Activated naive CD4-positive, alpha-beta T cell treated with anti-CD3 and anti-CD28 coated beads, Interleukin-2, amount 50 U/mL, for 24 hours (primary cell): ENCODE results near the gene MDFIC.

Experiments
- H3K27ac Mint-ChIP-seq: one replicate; pipeline ENCODE4 v1.8.0; 2021; ENCODE audit warnings: mild to moderate bottlenecking, mixed read lengths
- H3K27me3 Mint-ChIP-seq: one replicate; pipeline ENCODE4 v1.8.0; 2021; ENCODE audit warnings: mixed read lengths
- H3K36me3 Mint-ChIP-seq: one replicate; pipeline ENCODE4 v1.8.0; 2021; ENCODE audit warnings: mixed read lengths
- H3K4me1 Mint-ChIP-seq: one replicate; pipeline ENCODE4 v1.8.0; 2021; ENCODE audit warnings: mixed read lengths
- H3K4me3 Mint-ChIP-seq: one replicate; pipeline ENCODE4 v1.8.0; 2021; ENCODE audit warnings: mild to moderate bottlenecking, mixed read lengths
- H3K9me3 Mint-ChIP-seq: one replicate; pipeline ENCODE4 v1.8.0; 2021; ENCODE audit warnings: mixed read lengths

Gene MDFIC

DNA sequence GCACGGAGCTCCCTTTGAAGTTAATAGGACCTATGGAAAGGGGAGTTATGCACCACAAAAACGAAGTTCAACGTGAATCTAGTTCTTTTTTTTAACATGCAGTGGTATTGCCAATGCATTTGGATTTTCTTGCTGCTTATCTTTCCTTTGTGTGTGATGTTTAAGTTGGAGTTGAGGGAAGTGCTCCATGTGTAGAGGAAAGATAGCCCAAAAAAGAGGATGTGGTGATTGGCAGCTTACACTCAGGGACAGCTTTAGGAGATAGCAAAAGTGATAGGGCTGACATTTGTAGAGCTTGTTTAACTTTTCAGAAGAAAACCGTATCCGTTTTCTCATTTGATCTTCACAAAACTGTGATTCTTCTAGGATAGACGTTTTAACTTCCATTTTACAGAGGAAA, 101.3 kb downstream of the MDFIC start:
- no peaks in the 10 kb centered on the region for H3K9me3 Mint-ChIP-seq
- no peak overlapping the region for H3K4me3 Mint-ChIP-seq
- H3K27ac Mint-ChIP-seq, result no peak overlapping the region
- no peaks in the 10 kb centered on the region for H3K27me3 Mint-ChIP-seq
- H3K36me3 Mint-ChIP-seq, result no peaks in the 10 kb centered on the region
- H3K4me1 Mint-ChIP-seq, result peaks cover 33% of the 10 kb centered on the region

DNA sequence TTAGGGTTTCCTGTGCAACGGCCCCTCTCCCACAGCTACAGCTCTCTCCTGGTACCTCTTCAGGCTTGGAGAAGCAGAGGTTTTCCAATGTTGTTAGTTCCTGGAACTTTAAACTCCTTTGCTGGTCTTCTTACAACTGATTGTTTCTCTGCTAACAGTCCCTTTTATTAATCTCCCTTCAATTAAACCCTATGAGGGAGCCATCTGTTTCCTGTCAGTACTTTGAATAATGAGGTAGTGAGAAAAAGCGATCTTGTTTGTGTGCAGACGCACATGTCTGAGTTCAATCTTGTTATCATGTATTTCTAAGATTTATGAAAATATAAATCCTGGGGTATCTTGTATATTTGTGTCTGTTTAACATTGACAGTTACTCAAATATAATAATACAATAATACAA, 102.4 kb downstream of the MDFIC start:
- H3K36me3 Mint-ChIP-seq, result no peaks in the 10 kb centered on the region
- H3K4me3 Mint-ChIP-seq, result peak overlapping the region; percentile 61
- no peaks in the 10 kb centered on the region for H3K27me3 Mint-ChIP-seq

DNA sequence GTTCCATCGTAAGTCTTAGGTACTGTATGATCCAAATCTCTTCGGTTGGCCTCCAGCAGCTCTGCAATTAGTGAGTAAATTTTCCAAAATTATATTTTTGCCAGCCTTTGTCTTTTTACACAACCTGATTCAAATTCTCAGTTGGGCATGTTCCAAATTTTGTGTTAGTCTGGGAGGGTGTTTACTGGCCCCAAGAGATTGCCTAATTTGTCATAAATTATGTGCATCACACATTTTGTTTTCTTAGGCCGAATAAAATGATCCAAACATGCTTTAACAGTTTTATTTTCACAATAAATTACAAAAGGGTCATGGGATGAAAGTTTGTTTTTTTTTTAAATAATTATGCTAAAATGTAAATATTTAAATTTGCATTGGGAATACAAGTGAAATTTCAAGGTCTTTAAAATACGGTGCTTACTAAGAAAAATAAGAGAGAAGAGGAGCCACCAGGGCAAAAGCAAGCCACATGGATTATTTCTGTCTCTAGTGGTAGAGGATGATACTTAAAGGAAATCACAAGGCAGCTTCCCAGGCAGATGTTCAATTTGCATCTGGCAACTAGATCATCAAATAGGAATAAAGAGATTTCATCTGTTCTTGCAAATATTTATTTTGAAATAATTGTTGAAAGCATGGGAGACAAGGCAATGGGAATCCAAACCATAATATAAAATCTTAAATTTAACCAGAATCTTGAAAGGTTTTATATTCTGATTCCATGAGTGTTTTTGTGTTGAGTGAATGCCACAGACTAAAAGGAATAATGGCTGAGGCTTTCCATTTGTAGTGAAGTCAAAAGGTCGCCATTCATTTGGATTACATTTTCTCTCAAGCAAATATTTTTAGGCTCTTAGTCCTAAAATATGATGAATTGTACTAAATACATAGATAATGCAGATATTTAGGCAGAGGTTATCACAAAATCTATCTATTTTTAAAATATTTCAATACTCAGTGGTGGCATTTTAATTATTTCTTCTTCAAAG, 111.1 kb downstream of the MDFIC start:
- H3K9me3 Mint-ChIP-seq, result no peaks in the 10 kb centered on the region
- no peak overlapping the region for H3K4me3 Mint-ChIP-seq
- no peaks in the 10 kb centered on the region for H3K36me3 Mint-ChIP-seq
- no peaks in the 10 kb centered on the region for H3K27me3 Mint-ChIP-seq
- H3K27ac Mint-ChIP-seq, result no peak overlapping the region
- peaks cover 8% of the 10 kb centered on the region for H3K4me1 Mint-ChIP-seq

More for the DNA sequence above, 102.4 kb downstream of the MDFIC start:
- H3K4me1 Mint-ChIP-seq, result peaks cover 31% of the 10 kb centered on the region
- H3K9me3 Mint-ChIP-seq, result no peaks in the 10 kb centered on the region
- H3K27ac Mint-ChIP-seq, result no peak overlapping the region

DNA sequence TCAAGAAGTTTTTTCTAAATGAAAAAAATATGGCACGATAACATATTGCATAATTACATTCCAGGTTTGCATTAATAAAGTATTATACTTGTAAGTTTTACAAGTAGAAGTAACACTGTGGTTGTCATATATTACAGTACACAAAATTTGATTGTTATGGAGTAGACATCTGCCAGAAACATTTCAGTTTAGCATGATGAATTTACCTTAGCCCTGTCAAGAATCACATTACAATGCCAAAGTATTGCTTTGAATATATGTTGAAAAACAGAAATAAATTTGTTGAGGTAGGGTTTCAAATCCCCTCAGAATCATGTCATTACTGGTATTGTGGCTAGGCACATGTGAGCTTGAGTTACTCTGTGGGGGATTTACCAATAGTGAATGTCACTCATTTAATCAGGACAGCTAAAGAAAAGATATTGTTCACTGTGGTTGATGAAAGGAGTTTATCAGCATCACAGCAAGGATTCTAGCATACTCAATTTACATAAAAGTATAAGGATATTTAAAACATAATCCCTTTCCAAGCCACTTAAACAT, 112.1 kb downstream of the MDFIC start:
- no peaks in the 10 kb centered on the region for H3K36me3 Mint-ChIP-seq
- no peak overlapping the region for H3K4me3 Mint-ChIP-seq
- H3K27me3 Mint-ChIP-seq, result no peaks in the 10 kb centered on the region
- H3K9me3 Mint-ChIP-seq, result no peaks in the 10 kb centered on the region
- no peak overlapping the region for H3K27ac Mint-ChIP-seq
- H3K4me1 Mint-ChIP-seq, result peaks cover 8% of the 10 kb centered on the region

DNA sequence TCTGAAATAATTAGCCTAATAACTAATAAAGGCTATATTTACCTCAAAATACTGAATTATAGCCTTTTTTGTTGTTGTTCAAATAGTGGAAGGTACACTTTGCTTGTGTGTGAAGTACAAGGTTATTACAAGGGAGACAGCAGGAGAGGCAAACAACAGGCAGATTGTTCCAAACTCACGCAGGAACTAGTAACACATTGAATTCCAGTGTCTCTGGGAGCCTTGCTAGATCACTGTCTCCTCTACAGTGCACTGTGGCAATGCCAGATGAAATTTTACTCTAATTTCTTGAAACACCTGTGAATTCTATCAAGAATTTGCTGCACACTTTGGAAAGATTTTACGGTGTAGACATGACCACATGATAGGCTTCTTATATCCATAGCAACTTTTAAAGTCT, 112.6 kb downstream of the MDFIC start:
- H3K27ac Mint-ChIP-seq, result no peak overlapping the region
- no peaks in the 10 kb centered on the region for H3K36me3 Mint-ChIP-seq
- no peaks in the 10 kb centered on the region for H3K9me3 Mint-ChIP-seq
- H3K27me3 Mint-ChIP-seq, result no peaks in the 10 kb centered on the region
- peaks cover 8% of the 10 kb centered on the region for H3K4me1 Mint-ChIP-seq
- no peak overlapping the region for H3K4me3 Mint-ChIP-seq

DNA sequence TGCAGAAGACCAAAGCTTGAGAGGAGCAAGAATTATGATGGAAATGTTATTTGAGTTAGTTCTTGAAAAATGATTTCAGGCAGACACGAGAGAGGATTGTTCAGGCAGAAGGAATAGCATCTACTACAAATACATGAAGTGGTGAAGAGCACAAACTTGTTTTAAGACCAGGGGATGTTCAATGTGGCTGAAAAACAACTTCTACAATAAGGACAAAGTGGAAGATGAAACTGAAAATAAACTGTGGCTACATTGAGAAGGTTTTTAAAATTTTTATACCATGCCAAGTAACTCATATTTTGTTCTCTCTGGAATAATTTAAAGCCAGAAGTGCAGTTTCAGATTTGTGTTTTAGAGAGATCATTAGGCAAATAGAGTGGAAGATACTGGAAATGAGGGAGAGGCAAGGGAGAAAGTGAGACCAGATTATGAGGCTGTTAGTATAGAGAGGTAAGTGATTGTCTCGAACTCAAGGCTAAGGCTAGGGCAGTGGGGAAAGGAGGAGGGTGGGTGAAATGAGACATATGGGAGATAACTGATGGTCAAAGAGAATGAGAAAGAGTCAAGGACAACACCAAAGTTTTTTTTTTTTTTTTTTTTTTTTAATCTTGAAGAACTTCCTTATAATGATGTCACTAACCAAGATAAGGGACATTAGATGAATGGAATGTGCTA, 115.4 kb downstream of the MDFIC start:
- H3K27me3 Mint-ChIP-seq, result no peaks in the 10 kb centered on the region
- no peaks in the 10 kb centered on the region for H3K9me3 Mint-ChIP-seq
- no peak overlapping the region for H3K4me3 Mint-ChIP-seq
- H3K4me1 Mint-ChIP-seq, result peaks cover 8% of the 10 kb centered on the region
- no peak overlapping the region for H3K27ac Mint-ChIP-seq
- H3K36me3 Mint-ChIP-seq, result no peaks in the 10 kb centered on the region

DNA sequence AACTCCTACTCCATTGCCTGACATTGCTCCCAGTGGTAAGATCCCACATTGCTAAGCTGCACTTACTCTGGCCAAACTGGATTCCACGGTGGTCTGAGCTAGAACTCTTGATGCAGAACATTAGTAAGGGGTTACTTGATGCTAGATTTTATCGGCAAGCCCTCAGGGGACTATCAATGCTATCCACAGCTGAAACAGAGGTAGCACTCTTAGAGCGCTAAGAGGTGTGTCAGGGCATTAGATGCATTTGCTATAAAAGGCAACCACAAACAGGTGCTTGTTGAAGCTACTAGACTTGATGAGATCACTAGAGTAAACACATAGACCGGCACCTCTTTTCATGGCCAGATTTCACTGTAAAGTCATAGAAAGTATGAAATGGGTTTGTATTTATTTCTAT, 116.3 kb downstream of the MDFIC start:
- H3K27ac Mint-ChIP-seq, result no peak overlapping the region
- H3K9me3 Mint-ChIP-seq, result no peaks in the 10 kb centered on the region
- H3K4me1 Mint-ChIP-seq, result peaks cover 8% of the 10 kb centered on the region
- H3K4me3 Mint-ChIP-seq, result no peak overlapping the region
- H3K27me3 Mint-ChIP-seq, result no peaks in the 10 kb centered on the region
- no peaks in the 10 kb centered on the region for H3K36me3 Mint-ChIP-seq

DNA sequence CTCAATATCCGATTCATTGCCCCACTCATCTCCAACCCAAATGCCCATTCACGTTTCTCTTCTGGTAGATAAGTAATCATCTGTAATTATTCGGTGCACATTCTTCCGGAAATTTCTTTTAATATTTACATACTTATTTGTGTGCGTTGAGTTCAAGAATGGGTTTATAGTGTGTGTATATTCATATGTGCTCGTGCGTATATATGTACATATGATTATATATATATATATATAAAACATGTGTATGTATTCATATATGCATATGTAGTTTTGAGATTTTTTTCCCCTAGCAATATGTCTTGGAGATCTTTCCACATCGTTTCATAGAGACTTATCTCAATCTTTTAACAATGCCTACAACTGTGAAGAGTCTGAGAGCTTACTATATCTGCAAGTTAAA, 118.2 kb downstream of the MDFIC start:
- Mint-ChIP-seq H3K36me3 (no peaks in the 10 kb centered on the region), H3K4me1 (peaks cover 8% of the 10 kb centered on the region), H3K4me3 (no peak overlapping the region), H3K27me3 (no peaks in the 10 kb centered on the region), H3K27ac (no peak overlapping the region), H3K9me3 (no peaks in the 10 kb centered on the region)

DNA sequence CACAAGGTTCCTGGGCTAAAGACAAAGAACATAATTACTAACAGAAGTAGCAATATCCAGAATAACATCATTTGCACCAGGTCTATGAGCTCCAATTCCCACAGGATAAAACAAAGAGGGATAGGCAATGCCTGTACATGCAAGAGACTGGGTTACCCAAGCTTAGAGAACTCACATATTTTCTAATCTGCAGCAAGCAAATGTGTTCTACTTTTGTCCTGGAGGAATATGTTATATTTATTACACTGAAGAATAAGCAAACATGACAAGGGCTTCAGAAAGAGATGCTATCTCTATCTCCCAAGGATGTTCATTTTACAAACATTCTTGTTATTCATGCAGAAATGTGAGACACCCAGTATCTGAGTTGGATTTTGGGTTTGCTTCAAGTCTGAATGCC, 118.6 kb downstream of the MDFIC start:
- no peaks in the 10 kb centered on the region for H3K9me3 Mint-ChIP-seq
- no peaks in the 10 kb centered on the region for H3K27me3 Mint-ChIP-seq
- no peaks in the 10 kb centered on the region for H3K36me3 Mint-ChIP-seq
- H3K27ac Mint-ChIP-seq, result no peak overlapping the region
- no peak overlapping the region for H3K4me3 Mint-ChIP-seq
- H3K4me1 Mint-ChIP-seq, result peaks cover 8% of the 10 kb centered on the region

DNA sequence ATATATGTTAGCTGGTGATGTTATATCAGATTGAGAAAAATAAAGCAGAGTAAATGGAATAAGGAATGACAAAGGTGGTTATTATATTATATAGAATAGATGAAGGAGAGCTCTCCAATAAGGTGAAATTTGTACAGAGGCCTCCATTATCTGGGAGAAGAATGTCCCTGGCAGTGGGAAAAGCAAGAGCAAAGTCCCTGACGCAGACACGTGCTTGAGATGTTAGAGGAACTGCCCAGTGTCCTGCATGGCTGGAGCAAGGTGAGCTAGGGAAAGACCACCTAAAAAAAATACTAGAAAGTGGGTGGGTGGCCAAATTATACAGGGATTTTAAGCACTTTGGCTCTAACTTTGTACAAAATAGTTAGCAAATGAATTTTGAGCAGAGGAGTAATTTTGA, 120.7 kb downstream of the MDFIC start:
- Mint-ChIP-seq H3K27me3 (no peaks in the 10 kb centered on the region), H3K4me1 (no peaks in the 10 kb centered on the region), H3K27ac (no peak overlapping the region), H3K4me3 (no peak overlapping the region), H3K9me3 (no peaks in the 10 kb centered on the region), H3K36me3 (no peaks in the 10 kb centered on the region)

DNA sequence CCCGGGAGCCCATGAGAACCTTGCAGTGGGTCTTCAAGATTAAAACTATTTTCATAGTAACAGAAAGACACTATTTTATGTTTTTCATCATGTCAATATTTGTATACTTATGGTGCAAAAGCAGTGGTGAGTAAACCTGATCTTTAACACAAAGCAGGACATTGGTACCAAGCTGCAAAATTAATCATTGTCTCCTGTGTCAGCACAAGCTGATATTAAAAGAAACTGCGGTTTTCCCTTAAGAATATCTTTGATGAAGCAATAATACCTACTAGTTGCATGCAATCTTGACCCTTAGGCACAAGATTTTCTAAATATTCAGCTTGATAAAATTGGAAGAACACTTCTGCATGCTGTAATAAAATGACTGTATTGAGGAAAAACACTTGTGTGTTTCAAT, 121.7 kb downstream of the MDFIC start:
- Mint-ChIP-seq H3K27me3 (no peaks in the 10 kb centered on the region), H3K27ac (no peak overlapping the region), H3K4me1 (no peaks in the 10 kb centered on the region), H3K4me3 (no peak overlapping the region), H3K36me3 (no peaks in the 10 kb centered on the region), H3K9me3 (no peaks in the 10 kb centered on the region)

DNA sequence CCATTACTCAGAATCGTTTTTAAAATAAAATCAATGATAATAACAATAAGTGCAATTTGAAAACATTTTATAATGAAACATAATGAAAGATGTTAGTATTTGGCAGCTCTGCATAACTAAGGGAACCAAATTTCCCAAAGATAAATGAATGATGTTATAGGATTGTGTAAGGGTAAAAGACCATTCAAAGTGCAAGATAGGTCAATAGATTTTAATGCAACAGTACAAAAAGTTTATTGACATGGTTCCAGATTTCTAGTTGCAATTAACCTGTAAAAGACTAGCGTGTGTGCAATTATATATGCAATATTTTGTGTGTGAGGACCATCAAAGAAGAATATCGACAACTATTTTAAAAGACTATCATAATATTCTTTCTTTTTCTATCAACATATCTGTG, 122.3 kb downstream of the MDFIC start:
- no peaks in the 10 kb centered on the region for H3K4me1 Mint-ChIP-seq
- H3K27me3 Mint-ChIP-seq, result no peaks in the 10 kb centered on the region
- no peak overlapping the region for H3K27ac Mint-ChIP-seq
- no peaks in the 10 kb centered on the region for H3K36me3 Mint-ChIP-seq
- no peaks in the 10 kb centered on the region for H3K9me3 Mint-ChIP-seq
- no peak overlapping the region for H3K4me3 Mint-ChIP-seq

DNA sequence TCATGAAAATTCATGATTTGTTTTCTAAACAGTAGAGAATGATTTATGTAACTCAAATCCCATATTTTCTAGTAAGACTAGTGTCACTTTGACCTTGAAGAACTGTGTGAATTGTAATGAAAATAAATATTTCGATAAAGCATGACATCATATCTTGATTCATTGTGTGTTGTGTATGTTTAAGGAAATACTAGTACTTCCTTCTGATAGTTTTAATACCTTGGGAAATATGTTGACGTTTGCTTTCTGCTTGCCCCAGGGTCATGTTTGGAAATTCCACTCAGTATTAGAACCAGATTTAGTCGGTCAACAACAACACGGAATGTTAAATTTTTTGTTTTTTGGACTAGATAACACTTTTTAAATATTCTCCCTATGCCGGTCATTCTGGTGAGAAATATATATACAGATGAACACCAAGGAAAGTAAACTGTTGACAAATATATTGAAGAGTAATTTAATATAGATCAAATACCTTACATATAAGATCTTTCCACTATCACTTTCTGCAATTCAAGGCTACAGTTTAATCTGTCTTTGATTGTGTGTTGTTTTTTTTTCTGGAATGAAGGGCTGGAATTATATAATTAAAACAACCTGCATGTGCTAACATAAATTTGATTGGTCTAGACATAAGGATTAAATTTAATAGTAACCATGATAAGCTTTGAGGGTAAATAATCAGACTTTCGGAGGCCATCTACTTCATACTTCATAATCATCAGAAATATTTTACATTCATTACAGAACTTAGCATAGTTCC, 126.2 kb downstream of the MDFIC start:
- Mint-ChIP-seq H3K27ac (no peak overlapping the region), H3K27me3 (no peaks in the 10 kb centered on the region), H3K36me3 (no peaks in the 10 kb centered on the region), H3K4me3 (no peak overlapping the region), H3K9me3 (peaks cover 5% of the 10 kb centered on the region), H3K4me1 (no peaks in the 10 kb centered on the region)

DNA sequence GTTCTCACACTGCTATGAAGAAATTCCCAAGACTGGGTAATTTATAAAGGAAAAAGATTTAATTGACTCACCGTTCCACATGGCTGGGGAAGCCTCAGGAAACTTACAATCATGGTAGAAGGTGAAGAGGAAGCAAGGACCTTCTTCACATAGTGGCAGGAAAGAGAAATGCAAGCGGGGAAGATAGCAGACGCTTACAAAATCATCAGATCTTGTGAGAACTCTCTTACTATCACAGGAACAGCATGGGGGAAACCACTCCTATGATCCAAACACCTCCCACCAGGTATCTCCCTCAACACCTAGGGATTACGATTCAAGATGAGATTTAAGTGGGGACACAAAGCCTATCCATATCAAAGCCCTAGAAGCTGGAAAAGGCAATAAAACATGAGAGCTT, 130.8 kb downstream of the MDFIC start:
- Mint-ChIP-seq H3K4me3 (no peak overlapping the region), H3K4me1 (no peaks in the 10 kb centered on the region)

DNA sequence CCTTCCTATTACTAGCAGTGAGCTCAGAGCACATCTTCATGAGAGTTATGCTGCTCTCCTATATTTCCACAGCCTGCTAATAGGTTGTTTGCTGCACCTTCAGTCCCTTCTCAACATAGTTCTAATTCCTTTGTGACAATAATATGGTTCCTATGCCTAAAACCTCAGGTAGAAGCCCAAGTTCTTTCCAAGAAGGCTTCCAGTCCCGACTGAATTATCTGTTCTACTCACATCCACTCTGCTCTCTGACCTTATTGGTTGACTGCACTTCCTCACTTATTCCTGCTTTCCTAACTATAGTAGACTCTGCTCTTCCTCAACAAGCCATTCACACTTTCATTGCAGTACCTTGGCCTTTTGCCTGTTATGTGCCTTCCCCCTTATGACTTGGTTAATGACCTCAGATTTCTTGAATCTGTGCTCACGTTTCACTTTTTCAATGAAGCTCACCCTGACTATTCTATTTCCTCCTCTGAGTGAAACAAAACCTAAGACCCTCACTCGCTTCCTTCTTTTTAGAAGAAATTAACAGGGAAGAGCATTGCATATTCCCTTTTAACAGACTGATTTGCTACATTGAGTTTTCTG, 132.7 kb downstream of the MDFIC start:
- no peaks in the 10 kb centered on the region for H3K36me3 Mint-ChIP-seq
- no peaks in the 10 kb centered on the region for H3K27me3 Mint-ChIP-seq

More for the DNA sequence above, 130.8 kb downstream of the MDFIC start:
- H3K27ac Mint-ChIP-seq, result no peak overlapping the region
- H3K36me3 Mint-ChIP-seq, result no peaks in the 10 kb centered on the region
- peaks cover 5% of the 10 kb centered on the region for H3K9me3 Mint-ChIP-seq
- no peaks in the 10 kb centered on the region for H3K27me3 Mint-ChIP-seq

More for the DNA sequence above, 132.7 kb downstream of the MDFIC start:
- H3K4me1 Mint-ChIP-seq, result no peaks in the 10 kb centered on the region
- H3K27ac Mint-ChIP-seq, result no peak overlapping the region
- H3K9me3 Mint-ChIP-seq, result peaks cover 5% of the 10 kb centered on the region
- no peak overlapping the region for H3K4me3 Mint-ChIP-seq
